BLaER1 (cell line): ENCODE measurements around the gene DAZAP1.
"Not testable (repeated sequence)": the region's sequence is repeated elsewhere in the genome, so short reads cannot be mapped to it uniquely, and the experiment has no call there.

Experiments
- H3K27ac ChIP-seq: shearing (Covaris generic); formaldehyde crosslinking; 2 replicates; pipeline ENCODE4 v1.8.1; 2022
- H3K27me3 ChIP-seq: shearing (Covaris generic); formaldehyde crosslinking; 2 replicates; pipeline ENCODE4 v1.8.1; 2022
- H3K36me3 ChIP-seq: shearing (Covaris generic); formaldehyde crosslinking; 2 replicates; pipeline ENCODE4 v1.8.1; 2022
- H3K4me1 ChIP-seq: shearing (Covaris generic); formaldehyde crosslinking; 2 replicates; pipeline ENCODE4 v1.8.1; 2022
- H3K4me2 ChIP-seq: shearing (Covaris generic); formaldehyde crosslinking; 2 replicates; pipeline ENCODE4 v1.8.1; 2022
- H3K4me3 ChIP-seq: shearing (Covaris generic); formaldehyde crosslinking; 2 replicates; pipeline ENCODE4 v1.8.1; 2022
- H3K9ac ChIP-seq: shearing (Covaris generic); formaldehyde crosslinking; 2 replicates; pipeline ENCODE4 v1.8.1; 2022
- H3K9me3 ChIP-seq: shearing (Covaris generic); formaldehyde crosslinking; 2 replicates; pipeline ENCODE4 v1.8.1; 2022
- H4K20me1 ChIP-seq: shearing (Covaris generic); formaldehyde crosslinking; 2 replicates; pipeline ENCODE4 v1.8.1; 2022
- Cebpa-rat ChIP-seq: shearing (Covaris generic); IDR thresholded peaks from 2 replicates; pipeline ENCODE4 v1.8.1; 2022

The DAZAP1 gene

GRCh38 chr19:1417681-1418495 is 10.5 kb downstream of the DAZAP1 start:
- Histone ChIP-seq H3K9ac (no peak overlapping the region; the same call in 1 of the 2 replicates), H3K27ac (no peak overlapping the region), H3K9me3 (no peaks in the 10 kb centered on the region), H3K4me1 (peaks cover 50% of the 10 kb centered on the region), H4K20me1 (peaks cover 100% of the 10 kb centered on the region), H3K4me3 (no peak overlapping the region), H3K36me3 (peaks cover 98% of the 10 kb centered on the region), H3K27me3 (no peaks in the 10 kb centered on the region), H3K4me2 (no peak overlapping the region)
- TF ChIP-seq Cebpa-rat = no peak

DNA sequence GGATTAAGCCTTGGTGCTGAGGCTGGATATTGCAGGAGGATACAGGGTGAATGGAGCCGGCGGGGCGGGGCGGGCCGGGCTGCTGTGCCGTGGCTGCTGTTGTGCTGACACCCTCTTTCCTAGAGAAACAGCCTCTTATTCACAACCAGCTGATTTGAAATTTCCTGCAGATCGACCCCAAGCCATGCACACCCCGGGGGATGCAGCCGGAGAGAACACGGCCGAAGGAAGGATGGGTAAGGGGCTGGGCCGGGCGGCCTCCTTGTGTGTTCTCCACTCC is 11.1 kb downstream of the DAZAP1 start:
- Histone ChIP-seq H4K20me1 (peaks cover 100% of the 10 kb centered on the region), H3K36me3 (peaks cover 98% of the 10 kb centered on the region), H3K9ac (no peak overlapping the region), H3K27me3 (no peaks in the 10 kb centered on the region), H3K9me3 (no peaks in the 10 kb centered on the region), H3K4me2 (no peak overlapping the region), H3K27ac (no peak overlapping the region), H3K4me1 (peaks cover 50% of the 10 kb centered on the region), H3K4me3 (no peak overlapping the region)
- TF ChIP-seq Cebpa-rat = no peak

GRCh38 chr19:1418951-1419738 is 11.8 kb downstream of the DAZAP1 start:
- no peak for TF ChIP-seq Cebpa-rat
- no peak overlapping the region for H3K4me3 ChIP-seq
- no peak overlapping the region for H3K4me2 ChIP-seq
- H3K36me3 ChIP-seq = peaks cover 97% of the 10 kb centered on the region
- H3K27me3 ChIP-seq = no peaks in the 10 kb centered on the region
- H3K9me3 ChIP-seq = no peaks in the 10 kb centered on the region
- no peak overlapping the region for H3K27ac ChIP-seq
- peaks cover 100% of the 10 kb centered on the region for H4K20me1 ChIP-seq
- peaks cover 52% of the 10 kb centered on the region for H3K4me1 ChIP-seq
- H3K9ac ChIP-seq = no peak overlapping the region

DNA sequence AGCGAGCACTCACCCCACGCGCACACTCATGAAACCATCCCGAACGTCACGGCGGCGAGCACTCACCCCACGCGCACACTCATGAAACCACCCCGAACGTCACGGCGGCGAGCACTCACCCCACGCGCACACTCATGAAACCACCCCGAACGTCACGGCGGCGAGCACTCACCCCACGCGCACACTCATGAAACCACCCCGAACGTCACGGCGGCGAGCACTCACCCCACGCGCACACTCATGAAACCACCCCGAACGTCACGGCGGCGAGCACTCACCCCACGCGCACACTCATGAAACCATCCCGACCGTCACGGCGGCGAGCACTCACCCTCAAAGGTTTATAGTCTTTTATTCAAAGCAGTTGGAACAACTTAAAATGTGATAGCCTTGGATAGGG is 12.7 kb downstream of the DAZAP1 start:
- Histone ChIP-seq H3K4me1 (peaks cover 56% of the 10 kb centered on the region), H3K36me3 (peaks cover 96% of the 10 kb centered on the region), H4K20me1 (peaks cover 100% of the 10 kb centered on the region)
- H3K9ac ChIP-seq, H3K27ac ChIP-seq, H3K4me3 ChIP-seq, H3K4me2 ChIP-seq, H3K27me3 ChIP-seq, H3K9me3 ChIP-seq: not testable (repeated sequence)

- Histone ChIP-seq H3K27me3 (no peaks in the 10 kb centered on the region), H3K4me3 (no peak overlapping the region), H3K4me1 (peaks cover 56% of the 10 kb centered on the region), H3K36me3 (peaks cover 97% of the 10 kb centered on the region), H3K9ac (no peak overlapping the region), H4K20me1 (peaks cover 100% of the 10 kb centered on the region), H3K27ac (no peak overlapping the region), H3K4me2 (no peak overlapping the region), H3K9me3 (no peaks in the 10 kb centered on the region)
- TF ChIP-seq Cebpa-rat = no peak
Measured at GRCh38 chr19:1420590-1420989, 13.2 kb downstream of the DAZAP1 start.

DNA sequence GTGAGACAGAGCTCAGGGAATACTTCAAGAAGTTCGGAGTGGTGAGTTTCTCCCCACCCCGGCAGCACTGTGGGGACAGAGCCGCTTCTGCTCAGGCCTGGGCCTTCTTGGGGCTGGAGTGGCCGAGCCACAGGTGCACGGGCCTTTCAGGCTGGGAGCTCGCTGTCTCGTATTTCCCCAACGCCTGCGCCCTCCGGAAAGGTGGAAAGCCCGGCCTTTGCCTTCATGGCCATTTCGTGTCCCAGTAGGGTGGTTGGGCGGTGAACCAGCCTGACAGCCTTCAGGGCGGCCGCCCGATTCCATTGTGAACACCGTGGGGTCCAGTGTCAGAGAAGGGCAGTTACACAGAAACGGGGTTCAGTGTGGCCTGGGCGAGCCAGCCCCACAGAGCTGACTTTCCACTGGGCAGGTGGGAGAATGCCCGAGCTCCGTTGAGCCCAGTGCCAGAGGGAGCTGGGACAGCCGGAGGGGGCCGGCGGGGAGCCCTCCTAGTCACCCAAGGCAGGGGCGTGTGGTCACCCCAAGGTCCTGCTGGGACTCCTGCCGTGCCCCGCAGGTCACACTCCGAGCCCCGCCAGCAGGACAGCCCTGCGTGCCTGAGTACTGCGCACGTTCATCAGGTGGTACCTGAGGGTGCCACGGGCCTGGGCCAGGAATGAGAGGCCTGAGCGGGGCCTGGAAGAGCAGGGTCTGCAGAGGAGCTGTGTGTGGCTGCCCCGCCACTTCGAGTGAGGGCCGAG is 14.0 kb downstream of the DAZAP1 start:
- TF ChIP-seq Cebpa-rat = no peak

DNA sequence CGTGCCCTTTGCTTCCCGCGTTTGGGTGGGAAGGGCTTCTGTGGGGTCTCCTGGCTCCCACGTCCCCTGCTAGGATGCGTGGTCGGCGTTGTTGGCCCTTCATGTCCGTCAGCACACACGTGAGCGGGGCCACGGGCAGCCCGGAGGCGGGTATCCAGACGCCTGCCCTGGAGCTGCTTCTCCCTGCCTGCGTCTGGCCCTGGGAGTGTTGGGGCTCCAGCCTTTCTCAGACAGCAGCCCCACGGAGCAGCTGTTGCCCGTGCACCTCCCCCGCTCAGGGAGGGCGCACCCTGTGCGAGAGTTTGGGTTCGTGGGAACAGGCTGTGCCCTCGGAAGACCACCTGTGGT is 14.5 kb downstream of the DAZAP1 start:
- no peak overlapping the region for H3K4me2 ChIP-seq
- peaks cover 58% of the 10 kb centered on the region for H3K4me1 ChIP-seq
- H3K4me3 ChIP-seq = no peak overlapping the region
- H3K9me3 ChIP-seq = no peaks in the 10 kb centered on the region
- no peak overlapping the region for H3K27ac ChIP-seq
- H3K9ac ChIP-seq = peak overlapping the region; percentile 35; the same call in 1 of the 2 replicates
- TF ChIP-seq Cebpa-rat = no peak
- H3K36me3 ChIP-seq = peaks cover 88% of the 10 kb centered on the region
- no peaks in the 10 kb centered on the region for H3K27me3 ChIP-seq
- H4K20me1 ChIP-seq = peaks cover 100% of the 10 kb centered on the region

More for the DNA sequence above, 14.0 kb downstream of the DAZAP1 start:
- no peak overlapping the region for H3K4me2 ChIP-seq
- no peak overlapping the region for H3K4me3 ChIP-seq
- H3K4me1 ChIP-seq = peaks cover 56% of the 10 kb centered on the region
- no peaks in the 10 kb centered on the region for H3K27me3 ChIP-seq
- H3K36me3 ChIP-seq = peaks cover 94% of the 10 kb centered on the region
- H3K9me3 ChIP-seq = no peaks in the 10 kb centered on the region
- no peak overlapping the region for H3K9ac ChIP-seq
- H3K27ac ChIP-seq = no peak overlapping the region
- H4K20me1 ChIP-seq = peaks cover 100% of the 10 kb centered on the region

DNA sequence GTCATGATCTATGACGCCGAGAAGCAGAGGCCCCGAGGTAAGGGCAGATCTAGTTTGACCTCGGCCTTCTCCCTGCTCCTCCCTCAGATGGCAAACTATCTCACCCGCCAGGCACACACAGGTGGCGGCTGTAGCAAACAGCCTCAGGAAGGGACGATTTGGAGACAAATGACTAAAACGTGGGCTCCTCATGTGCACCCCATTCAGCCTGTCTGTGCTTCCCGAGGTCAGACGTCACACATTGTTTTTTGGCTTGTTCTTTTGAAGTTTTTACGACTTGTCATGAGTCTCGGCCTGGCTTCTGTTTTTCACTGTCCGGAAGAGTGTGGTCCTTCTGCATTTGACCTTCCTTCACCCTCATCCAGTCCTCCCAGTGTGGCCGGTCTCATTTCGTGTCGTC is 15.0 kb downstream of the DAZAP1 start:
- Histone ChIP-seq H3K9me3 (no peaks in the 10 kb centered on the region), H3K36me3 (peaks cover 84% of the 10 kb centered on the region), H4K20me1 (peaks cover 100% of the 10 kb centered on the region), H3K4me1 (peaks cover 62% of the 10 kb centered on the region), H3K4me3 (no peak overlapping the region), H3K9ac (peak overlapping the region; percentile 35; the same call in 1 of the 2 replicates), H3K4me2 (peak overlapping the region; percentile 83; the same call in 1 of the 2 replicates), H3K27ac (no peak overlapping the region), H3K27me3 (no peaks in the 10 kb centered on the region)
- TF ChIP-seq Cebpa-rat = no peak

DNA sequence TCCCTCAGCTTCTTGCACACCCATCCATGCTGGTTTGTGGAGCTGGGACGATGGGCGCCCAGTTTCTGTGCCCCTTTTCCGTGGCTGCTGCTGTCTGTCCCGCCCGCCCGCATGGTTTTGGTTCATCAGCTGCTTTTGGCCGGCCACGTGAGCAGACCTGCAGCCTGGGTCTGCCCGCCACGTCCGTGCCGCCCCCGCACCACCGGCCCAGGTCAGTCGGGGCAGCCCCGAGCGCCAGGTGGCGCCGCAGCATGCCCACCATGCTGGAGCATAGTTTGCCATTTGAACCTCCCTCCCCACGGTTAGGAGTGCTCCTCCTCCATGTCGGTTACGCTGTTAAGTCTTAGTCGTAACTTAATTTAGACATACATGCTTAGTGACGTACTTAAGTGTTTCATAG is 15.6 kb downstream of the DAZAP1 start:
- Histone ChIP-seq H3K27ac (no peak overlapping the region), H3K4me1 (peaks cover 68% of the 10 kb centered on the region), H3K4me2 (peak overlapping the region; percentile 83), H3K36me3 (peaks cover 78% of the 10 kb centered on the region), H3K4me3 (no peak overlapping the region), H4K20me1 (peaks cover 100% of the 10 kb centered on the region), H3K9me3 (no peaks in the 10 kb centered on the region), H3K27me3 (no peaks in the 10 kb centered on the region), H3K9ac (peak overlapping the region; percentile 48; the same call in 1 of the 2 replicates)
- TF ChIP-seq Cebpa-rat = no peak
